ENCODE measurements around the gene LRRC28. TPM values are rescaled to one million over a fixed set of nuclear protein-coding genes. Genes with fewer than 3 reads are reported as not detected.

Gene LRRC28
- total and polyA plus RNA-seq, 2 of the 4 experiments (the other 2 are of a cell fraction) = 12.7 to 21.1 TPM

- Histone ChIP-seq H3K18ac (ENCODE audit: low read depth, low read length) (no peak overlapping the region), H4K20me1 (ENCODE audit: insufficient read depth, low read length) (no peaks in the 10 kb centered on the region), H3K4me1 (ENCODE audit: control insufficient read depth, insufficient read depth, low read length) (no peaks in the 10 kb centered on the region), H3K9me3 (ENCODE audit: control insufficient read depth, insufficient read depth, low read length) (no peaks in the 10 kb centered on the region), H4K8ac (ENCODE audit: low read depth in 2 of 2, low read length in 2 of 2) (no peak overlapping the region), H2BK20ac (ENCODE audit: low read depth, low read length) (no peak overlapping the region), H2BK5ac (ENCODE audit: low read depth, low read length, poor library complexity, severe bottlenecking) (no peak overlapping the region), H2AFZ (replicated peaks; ENCODE audit: low read length, poor library complexity) (no peak overlapping the region), H3K9ac (ENCODE audit: low read depth, low read length) (no peak overlapping the region), H2AK9ac (replicated peaks; ENCODE audit: low read depth, low read length, poor library complexity) (no peak overlapping the region), H3K79me1 (ENCODE audit: low read depth in 1 of 2, low read length in 2 of 2) (no peaks in the 10 kb centered on the region), H3K56ac (ENCODE audit: extremely low read depth, insufficient read depth, low read length) (no peak overlapping the region), H3K9me1 (ENCODE audit: insufficient read depth, low read length) (no peaks in the 10 kb centered on the region), H2BK15ac (ENCODE audit: low read depth, low read length) (no peak overlapping the region), H3K27me3 (ENCODE audit: control insufficient read depth, insufficient read depth, low read length) (no peaks in the 10 kb centered on the region), H3K23ac (ENCODE audit: low read depth, low read length) (no peak overlapping the region), H3K4ac (ENCODE audit: low read depth, low read length) (no peak overlapping the region), H3K36me3 (ENCODE audit: control insufficient read depth, insufficient read depth, low read length) (peaks cover 3% of the 10 kb centered on the region; the same call in 1 of the 2 replicates), H3K14ac (replicated peaks; ENCODE audit: low read depth, low read length) (no peak overlapping the region), H3K4me2 (ENCODE audit: low read depth, low read length) (no peak overlapping the region), H3K27ac (ENCODE audit: insufficient read depth, low read length) (no peak overlapping the region), H4K91ac (ENCODE audit: insufficient read depth, low read depth, low read length) (no peak overlapping the region), H2BK120ac (ENCODE audit: low read depth, low read length) (no peak overlapping the region), H3K4me3 (ENCODE audit: insufficient read depth, low read depth, low read length) (no peak overlapping the region), H4K5ac (ENCODE audit: low read depth, low read length) (no peak overlapping the region), H2AK5ac (ENCODE audit: low read depth, low read length) (no peak overlapping the region)
- 100% methylated on average over 1 of the region's 2 CpGs; no CpG with 5 or more reads in 1 of the 2 experiments for WGBS, 2 experiments (ENCODE audit: extremely low coverage in 2 of 2, insufficient read length in 1 of 2)
- ChIA-PET CTCF (interaction anchor here (0.6 to 1.0 kb wide), 2 partner anchors 9 to 398 kb away, joined by 3 to 4 read pairs; no protein-coding TSS in a partner anchor), POLR2A (ENCODE audit: unreplicated experiment) (no interaction called here)
- TF ChIP-seq CEBPB (IDR thresholded peaks at IDR 0.05; ENCODE audit: low read depth, low read length) = no peak
- no peak for TF ChIP-seq FOS (IDR thresholded peaks at IDR 0.05; ENCODE audit: low read depth, low read length)
- TF ChIP-seq CHD1 (IDR thresholded peaks at IDR 0.05; ENCODE audit: low read depth, low read length) = no peak
- TF ChIP-seq, protein P1, sequence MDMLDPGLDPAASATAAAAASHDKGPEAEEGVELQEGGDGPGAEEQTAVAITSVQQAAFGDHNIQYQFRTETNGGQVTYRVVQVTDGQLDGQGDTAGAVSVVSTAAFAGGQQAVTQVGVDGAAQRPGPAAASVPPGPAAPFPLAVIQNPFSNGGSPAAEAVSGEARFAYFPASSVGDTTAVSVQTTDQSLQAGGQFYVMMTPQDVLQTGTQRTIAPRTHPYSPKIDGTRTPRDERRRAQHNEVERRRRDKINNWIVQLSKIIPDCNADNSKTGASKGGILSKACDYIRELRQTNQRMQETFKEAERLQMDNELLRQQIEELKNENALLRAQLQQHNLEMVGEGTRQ (IDR thresholded peaks at IDR 0.05; ENCODE audit: low read depth, low read length) = no peak
- TF ChIP-seq ELK1 (IDR thresholded peaks at IDR 0.05; ENCODE audit: borderline replicate concordance, low read depth, low read length) = no peak
- no peak for TF ChIP-seq MXI1 (IDR thresholded peaks at IDR 0.05; ENCODE audit: borderline replicate concordance, low read depth, low read length)
- no peak for TF ChIP-seq RCOR1 (IDR thresholded peaks at IDR 0.05; ENCODE audit: insufficient replicate concordance, low read length)
- no peak for TF ChIP-seq MAFK (IDR thresholded peaks at IDR 0.05; ENCODE audit: low read depth, low read length)
- no peak for TF ChIP-seq BHLHE40 (IDR thresholded peaks at IDR 0.05; ENCODE audit: low read depth, low read length)
- TF ChIP-seq CTCF (conservative IDR thresholded peaks at IDR 0.05; ENCODE audit: low read depth, low read length) = no peak
- no peak for TF ChIP-seq RFX5 (IDR thresholded peaks at IDR 0.05; ENCODE audit: low read depth, low read length)
- intact Hi-C loops (cut with micrococcal nuclease) (loop anchor here (5.0 kb wide), 1 partner anchor 72 kb away; no protein-coding TSS in a partner anchor), dilution Hi-C loops (cut with HindIII; ENCODE audit: low sequenced_read_pairs, unreplicated experiment) (no loop called here), in situ Hi-C loops (cut with MboI; ENCODE audit: low sequenced_read_pairs) (no loop called here)
- ATAC-seq (ENCODE audit: low read depth) (no peak), DNase-seq (no peak)
- no TSS peak for BruUV-seq (replicated peaks)
Observed at GRCh38 chr15:99359769-99360168, 108.5 kb downstream of the LRRC28 start.
